Left cardiac atrium (tissue), 4 donors: ENCODE measurements around the gene CCT3. TPM values are rescaled to one million over a fixed set of nuclear protein-coding genes. Genes with fewer than 3 reads are reported as not detected.
A peak's percentile ranks its signal among the peaks of the same experiment; 100 is the strongest.

ENCODE experiments used
- ATAC-seq, 2 donors: fragments of 200-7000 bp; cut with Tn5 transposase; one replicate each; pipeline ENCODE4 v1.9.1; 2020; ENCODE audit warnings: mild to moderate bottlenecking in 2 of 2, moderate library complexity in 2 of 2
- DNase-seq: peaks from one replicate; pipeline ENCODE4 v3.0.0-alpha.2; 2020
- intact Hi-C, 2 donors: fragments of 100-400 bp; cut with DNase I; formaldehyde crosslinking; loops; one replicate each; pipeline versions ENCODE4 v1.14.1 to v1.15.1; 2022 to 2023
- long read RNA-seq: library from polyadenylated mRNA; unstranded; transcript quantifications from one replicate; pipeline ENCODE4 v2.0.0, GENCODE V29; 2021
- total RNA-seq, 2 donors: library from RNA; stranded (reverse); fragmentation: NEBNext Ultra II Directional; extraction: Animal tissue kit (Norgen Biotek cat#: 25700); gene quantifications; one replicate each; pipeline ENCODE4 v1.2.1, GENCODE V29; 2021
- donor health status: DM: no; HTN: yes; CAD: no.
- donor health status: DM: no; HTN: yes; CAD: no; lungs with severe emphysema.
- donor health status: DM: yes; HTN: yes; CAD: no.
- donor health status: Dilated cardiomyopathy.

CCT3 gene
- total RNA-seq, result 100 to 1,000 TPM; 125 to 128 TPM
- long read RNA-seq, transcript CCT3-201 (14 exons, 2,150 nt), result major isoform, 349 of 375 reads
- long read RNA-seq, partial matches to known transcripts, result 8 of 375 reads
- long read RNA-seq, other reads (novel, unspliced or antisense), result 12 of 375 reads

- ATAC-seq (peak; percentile 97), DNase-seq (peak; percentile 99)
- intact Hi-C loops, result no loop called here
These were observed at the start of gene CCT3, which contains the start of gene TSACC for GRCh38 chr1:156338180-156338976. Gene CCT3, minus strand, starts transcription at chr1:156338292. Its CDS starts 108 bp downstream, at chr1:156338184. Gene TSACC, plus strand, starts transcription at chr1:156338526. Its CDS starts 1,232 bp downstream, at chr1:156339758.

- DNase-seq, result no peak
- intact Hi-C loops, result loop anchor here (2.0 to 10.0 kb wide), 3 partner anchors 147 to 269 kb away; partner anchors contain the start of gene GPATCH4 (in 1 of the 2)
These were observed 49.7 kb upstream of the CCT3 start for GRCh38 chr1:156387870-156388173.

DNA sequence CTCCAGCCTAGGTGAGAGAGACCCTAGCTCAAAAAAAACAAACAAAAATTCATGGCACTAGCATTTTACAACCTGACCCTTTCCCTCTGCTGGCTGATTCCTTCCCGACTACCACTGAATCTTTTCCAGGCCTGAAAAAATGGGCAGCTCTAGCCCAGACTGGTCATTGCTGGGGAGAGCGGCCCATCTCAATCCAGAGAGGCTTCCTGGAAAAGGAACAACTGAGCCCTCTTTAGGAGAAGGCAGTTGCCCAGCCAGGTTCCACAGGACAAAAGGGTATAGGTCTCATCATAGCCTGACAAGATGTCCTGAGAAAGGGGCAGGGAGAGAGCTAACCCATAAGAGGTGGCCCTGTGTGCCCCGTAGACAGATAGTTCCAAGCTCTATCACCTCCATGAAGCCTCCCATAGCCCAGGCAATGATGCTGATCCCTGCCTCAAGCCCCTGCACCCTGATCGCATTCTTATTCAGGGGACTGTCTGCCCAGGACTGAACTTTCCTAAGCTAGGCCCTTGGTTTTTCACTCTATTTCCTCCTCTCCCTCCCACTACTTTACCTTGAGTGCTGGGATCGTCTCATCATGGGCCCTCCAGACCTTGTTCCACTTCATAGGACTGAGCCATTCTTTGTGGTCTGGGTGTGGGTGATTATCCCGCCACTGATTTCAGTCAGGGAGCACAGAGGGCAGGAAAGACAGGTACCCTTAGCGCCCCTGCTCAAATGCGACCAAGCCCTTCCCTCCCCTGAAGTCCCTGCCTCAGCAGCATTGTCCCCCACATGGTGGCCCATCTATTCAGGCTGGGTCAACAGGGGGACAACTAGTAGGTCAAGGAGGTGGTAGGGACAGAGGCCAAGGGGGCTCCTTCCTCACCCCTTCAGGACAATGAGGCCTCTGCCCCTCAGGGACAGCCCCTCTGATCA, 49.1 kb upstream of the CCT3 start:
- ATAC-seq, result no peak
- DNase-seq, result no peak
- intact Hi-C loops, result loop anchor here (2.0 to 10.0 kb wide), 3 partner anchors 148 to 270 kb away; partner anchors contain the start of gene GPATCH4 (in 1 of the 2)

More at GRCh38 chr1:156387870-156388173, 49.7 kb upstream of the CCT3 start:
- no peak for ATAC-seq

- ATAC-seq, result no peak
- DNase-seq, result no peak
- intact Hi-C loops, result loop anchor here (2.0 to 10.0 kb wide), 3 partner anchors 148 to 270 kb away; partner anchors contain the start of gene GPATCH4 (in 1 of the 2)
These were observed 48.2 kb upstream of the CCT3 start for GRCh38 chr1:156386134-156386901.

DNA sequence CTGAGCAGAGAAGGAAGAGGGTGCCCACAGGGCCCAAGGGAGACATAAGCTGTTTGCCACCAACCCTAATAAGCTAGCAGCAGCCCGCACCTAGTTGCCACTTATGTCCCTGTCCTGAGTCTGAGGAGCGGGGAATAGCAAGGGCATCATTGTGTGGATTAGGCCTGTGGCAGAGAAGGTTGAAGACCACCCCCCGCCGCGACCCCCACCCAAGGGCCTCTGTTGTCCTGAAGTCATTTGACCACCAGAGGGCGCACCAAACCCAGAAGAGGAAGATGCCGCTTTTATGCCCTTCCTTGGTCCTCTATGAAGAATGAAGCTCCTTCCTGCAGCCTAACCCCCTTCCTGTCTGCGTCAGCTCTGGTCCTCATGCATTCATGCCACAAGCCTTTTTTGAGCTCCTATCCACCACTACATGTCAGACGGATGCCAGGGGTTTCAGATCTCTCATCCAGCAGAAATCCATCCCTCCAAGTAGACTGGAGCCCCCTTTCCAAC, 47.5 kb upstream of the CCT3 start:
- intact Hi-C loops, result loop anchor here (1.0 to 10.0 kb wide), 5 partner anchors 59 to 271 kb away; partner anchors contain the start of gene GPATCH4 (in 1 of the 2)
- ATAC-seq (peak; percentile 27 to 43), DNase-seq (peak; percentile 65)

DNA sequence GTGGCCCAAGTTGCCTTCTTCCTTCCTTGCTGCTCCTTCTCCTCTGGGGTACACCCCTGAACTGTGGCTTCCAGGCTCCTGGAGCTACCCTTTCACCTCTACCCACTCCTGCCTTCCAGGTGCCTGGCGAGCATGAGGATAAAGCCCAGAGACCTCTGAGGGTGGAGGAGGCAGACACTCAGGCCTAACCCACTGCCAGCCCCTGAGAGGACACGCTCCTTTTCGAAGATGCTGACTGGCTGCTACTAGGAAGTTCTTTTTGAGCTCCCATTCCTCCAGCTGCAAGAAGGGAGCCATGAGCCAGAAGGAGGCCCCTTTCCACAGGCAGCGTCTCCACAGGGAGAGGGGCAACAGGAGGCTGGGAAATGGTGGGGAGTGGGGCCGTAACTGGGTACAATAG, 46.6 kb upstream of the CCT3 start:
- DNase-seq (no peak), ATAC-seq (no peak)
- intact Hi-C loops, result loop anchor here (1.0 to 10.0 kb wide), 4 partner anchors 60 to 220 kb away; partner anchors contain the start of gene GPATCH4 (in 1 of the 2)

- DNase-seq (no peak), ATAC-seq (no peak)
- intact Hi-C loops, result loop anchor here (2.0 to 10.0 kb wide), 3 partner anchors 61 to 221 kb away; partner anchors contain the start of gene GPATCH4 (in 1 of the 2)
These were observed 45.9 kb upstream of the CCT3 start for GRCh38 chr1:156384007-156384406.

DNA sequence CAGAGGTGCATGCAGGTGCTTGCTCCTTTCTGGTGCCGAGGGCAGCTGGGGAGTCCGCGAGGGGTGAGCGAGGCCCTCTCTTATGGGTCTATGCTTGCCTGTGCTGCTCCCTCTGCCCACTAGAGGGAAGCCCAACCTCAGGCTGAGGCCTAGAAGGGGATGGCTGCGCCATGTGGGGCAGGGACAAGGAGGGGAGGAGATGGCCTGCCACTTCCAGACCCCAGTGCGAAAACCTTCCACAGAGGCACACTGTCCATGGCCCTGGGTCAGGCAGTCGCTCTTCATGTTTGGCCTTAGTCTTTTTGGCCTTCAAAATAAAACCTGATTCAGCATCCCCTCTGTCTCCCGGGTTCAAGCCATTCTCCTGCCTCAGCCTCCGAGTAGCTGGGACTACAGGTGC, 44.9 kb upstream of the CCT3 start:
- ATAC-seq (peak; percentile 85 to 87), DNase-seq (peak; percentile 53)
- intact Hi-C loops, result loop anchor here (10.0 kb wide), 2 partner anchors 152 to 222 kb away; partner anchors contain the start of gene GPATCH4 (in 1 of the 2)

DNA sequence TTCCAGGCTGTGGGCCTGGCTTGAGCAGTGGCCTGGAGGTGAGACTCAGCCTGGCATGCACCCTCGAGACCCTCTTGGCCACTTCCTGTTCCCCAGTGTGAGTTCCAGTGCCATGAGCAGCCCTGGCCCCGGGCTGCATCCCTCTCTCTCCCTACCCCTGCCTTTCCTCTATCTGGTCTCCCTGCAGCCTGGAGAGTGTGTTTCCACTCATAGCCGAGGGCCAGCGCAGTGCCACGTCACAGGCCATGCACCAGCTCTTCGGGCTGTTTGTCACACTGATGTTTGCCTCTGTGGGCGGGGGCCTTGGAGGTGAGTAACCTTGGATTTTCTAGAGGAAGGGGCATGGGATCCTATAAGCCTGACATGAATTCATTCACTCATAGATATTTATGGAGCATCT, 44.5 kb upstream of the CCT3 start:
- ATAC-seq, result no peak
- intact Hi-C loops, result loop anchor here (10.0 kb wide), 2 partner anchors 152 to 222 kb away; partner anchors contain the start of gene GPATCH4 (in 1 of the 2)
- DNase-seq, result no peak

- intact Hi-C loops, result loop anchor here (10.0 kb wide), 2 partner anchors 155 to 225 kb away; partner anchors contain the start of gene GPATCH4 (in 1 of the 2)
- no peak for ATAC-seq
- DNase-seq, result no peak
These were observed 41.5 kb upstream of the CCT3 start for GRCh38 chr1:156379420-156380165.

DNA sequence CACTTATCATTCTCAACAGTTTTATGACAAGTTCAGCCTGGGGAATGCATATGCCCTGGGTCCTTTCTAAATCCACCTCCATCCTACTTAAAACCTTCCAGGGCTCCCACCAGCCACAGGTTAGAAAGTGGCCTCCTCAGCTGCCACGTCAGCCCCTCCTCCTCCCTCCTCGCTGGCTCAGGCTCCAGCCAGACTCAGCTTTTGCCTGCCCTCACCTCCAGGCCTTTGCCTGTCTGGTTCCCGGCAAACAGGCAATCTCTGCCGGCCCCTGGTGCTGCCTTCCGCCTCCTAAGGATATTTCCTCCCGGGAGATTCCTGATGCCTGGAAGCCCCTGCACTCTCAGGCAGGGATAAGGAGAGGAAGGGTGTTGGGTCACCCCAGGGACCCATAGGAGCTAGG, 40.5 kb upstream of the CCT3 start:
- DNase-seq, result no peak
- intact Hi-C loops, result no loop called here

GRCh38 chr1:156376958-156377919, 39.1 kb upstream of the CCT3 start:
- no peak for DNase-seq
- intact Hi-C loops, result no loop called here
- no peak for ATAC-seq

More for the DNA sequence above, 40.5 kb upstream of the CCT3 start:
- ATAC-seq, result no peak

DNA sequence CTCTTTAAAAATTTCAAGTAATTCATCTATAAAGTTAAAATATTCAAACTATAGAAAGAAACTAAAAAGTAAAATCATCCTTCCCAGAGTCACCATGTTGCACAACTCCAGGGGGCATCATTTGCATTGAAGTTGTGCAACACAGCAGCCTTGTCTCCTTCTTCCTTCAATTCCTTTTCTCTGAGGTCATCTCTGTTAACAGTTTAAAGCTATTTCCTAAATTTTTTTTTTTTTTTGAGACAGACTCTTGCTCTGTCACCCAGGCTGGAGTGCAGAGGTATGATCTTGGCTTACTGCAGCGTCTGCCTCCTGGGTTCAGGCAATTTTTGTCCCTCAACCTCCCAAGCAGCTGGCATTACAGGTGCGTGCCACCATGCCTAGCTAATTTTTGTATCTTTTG, 38.1 kb upstream of the CCT3 start:
- intact Hi-C loops, result no loop called here
- ATAC-seq (no peak), DNase-seq (no peak)

- ATAC-seq (no peak), DNase-seq (no peak)
- intact Hi-C loops, result no loop called here
These were observed 35.5 kb upstream of the CCT3 start for GRCh38 chr1:156373546-156373945.

GRCh38 chr1:156372876-156373275, 34.8 kb upstream of the CCT3 start:
- no peak for ATAC-seq

GRCh38 chr1:156372265-156372586, 34.1 kb upstream of the CCT3 start:
- DNase-seq, result no peak
- no peak for ATAC-seq
- intact Hi-C loops, result no loop called here

More at GRCh38 chr1:156372876-156373275, 34.8 kb upstream of the CCT3 start:
- intact Hi-C loops, result no loop called here
- no peak for DNase-seq
